Measurements from ENCODE around the gene RAD21L1.
"Not testable (repeated sequence)": the region's sequence is repeated elsewhere in the genome, so short reads cannot be mapped to it uniquely, and the experiment has no call there.

RAD21L1 gene

DNA sequence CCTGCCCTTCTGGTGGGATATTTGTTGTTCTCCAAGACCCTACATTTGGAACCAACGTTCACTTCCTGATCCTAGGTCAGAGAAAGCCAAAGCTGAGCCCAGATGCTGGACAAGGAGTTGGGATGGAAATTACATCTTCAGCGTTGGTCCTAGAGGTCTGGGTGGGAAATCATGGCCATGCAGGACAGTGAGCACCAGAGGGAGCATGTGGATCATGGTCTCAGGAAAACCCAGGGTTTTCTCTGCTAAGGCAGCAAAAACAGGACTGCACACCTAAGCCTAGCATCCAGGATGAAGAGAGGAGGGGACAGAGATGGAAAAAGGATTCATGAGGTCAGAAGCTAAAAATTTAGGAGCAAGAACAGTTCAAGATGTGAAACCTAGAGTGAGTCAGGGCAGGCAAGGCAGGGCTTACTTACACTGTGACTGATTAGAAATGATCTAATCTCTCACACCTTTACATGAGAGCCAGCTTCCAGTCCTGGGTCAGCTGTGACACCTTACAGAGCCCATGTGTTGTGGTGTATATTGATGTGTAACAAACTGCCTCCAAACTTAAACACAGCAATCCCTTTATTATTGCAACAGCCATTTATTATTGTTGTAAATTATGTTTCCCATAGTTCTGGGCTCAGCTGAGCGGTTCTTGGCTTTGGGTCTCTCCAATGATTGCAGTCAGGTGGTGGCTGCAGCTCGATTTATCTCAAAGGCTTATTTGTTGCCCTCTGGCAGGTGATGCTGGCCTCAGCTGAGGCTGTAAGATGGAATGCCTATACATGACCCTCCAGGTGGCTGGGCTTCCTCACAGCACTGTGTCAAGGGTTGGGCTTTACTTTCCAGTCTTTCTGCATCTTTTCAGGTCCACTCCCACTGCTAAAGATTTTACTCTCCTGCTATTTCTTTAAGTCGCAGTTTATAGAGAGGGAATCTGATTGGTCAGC is 16.1 kb upstream of the RAD21L1 start:
- H3K4me1 Mint-ChIP-seq = peaks cover 5% of the 10 kb centered on the region
- H3K9me3 Mint-ChIP-seq = no peaks in the 10 kb centered on the region
- H3K4me3 Mint-ChIP-seq = no peak overlapping the region
- no peaks in the 10 kb centered on the region for H3K36me3 Mint-ChIP-seq
- H3K27ac Mint-ChIP-seq = no peak overlapping the region
- ATAC-seq (peak; percentile 65), DNase-seq (ENCODE audit: low spot score in 2 of 2) (no peak)

DNA sequence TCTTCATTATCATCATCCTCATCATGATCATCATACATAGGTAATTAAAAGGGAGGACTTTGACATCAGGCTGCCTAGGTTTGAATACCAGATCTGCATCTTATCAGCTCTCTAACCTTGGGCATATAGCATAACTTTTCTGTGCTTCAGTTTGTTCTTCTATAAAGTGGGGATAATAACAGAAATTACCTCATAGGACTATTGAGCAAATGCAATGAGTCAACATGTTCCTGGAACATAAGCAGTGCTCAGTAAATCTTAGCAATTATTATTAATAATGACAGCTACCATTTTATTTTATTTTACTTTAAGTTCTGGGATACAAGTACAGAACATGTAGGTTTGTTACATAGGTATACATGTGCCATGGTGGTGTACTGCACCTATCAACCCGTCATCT is 15.3 kb upstream of the RAD21L1 start:
- no peaks in the 10 kb centered on the region for H3K36me3 Mint-ChIP-seq
- ATAC-seq (no peak), DNase-seq (ENCODE audit: low spot score in 2 of 2) (no peak)
- H3K27ac Mint-ChIP-seq = no peak overlapping the region
- no peak overlapping the region for H3K4me3 Mint-ChIP-seq
- H3K9me3 Mint-ChIP-seq = no peaks in the 10 kb centered on the region
- peaks cover 11% of the 10 kb centered on the region for H3K4me1 Mint-ChIP-seq

DNA sequence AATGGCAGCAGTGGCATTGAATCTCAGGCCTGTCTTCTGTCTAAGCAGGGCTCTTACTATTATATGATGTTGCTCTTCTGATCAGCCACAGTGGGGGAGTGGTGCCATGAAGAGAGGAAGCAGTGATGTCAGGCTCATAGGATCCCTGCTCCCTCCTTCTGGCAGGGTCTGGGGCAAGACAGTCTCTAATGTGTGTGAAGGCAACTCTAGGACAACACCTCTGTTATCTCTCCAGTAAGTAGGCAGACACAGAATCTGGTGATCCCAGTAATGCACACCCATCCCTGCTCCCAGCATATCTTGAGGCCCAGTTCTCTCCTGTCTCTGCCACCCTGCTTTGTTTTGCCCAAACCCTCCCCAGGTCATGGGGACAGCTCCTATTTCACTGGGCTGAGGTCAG is 13.8 kb upstream of the RAD21L1 start:
- ATAC-seq (no peak), DNase-seq (ENCODE audit: low spot score in 2 of 2) (no peak)

DNA sequence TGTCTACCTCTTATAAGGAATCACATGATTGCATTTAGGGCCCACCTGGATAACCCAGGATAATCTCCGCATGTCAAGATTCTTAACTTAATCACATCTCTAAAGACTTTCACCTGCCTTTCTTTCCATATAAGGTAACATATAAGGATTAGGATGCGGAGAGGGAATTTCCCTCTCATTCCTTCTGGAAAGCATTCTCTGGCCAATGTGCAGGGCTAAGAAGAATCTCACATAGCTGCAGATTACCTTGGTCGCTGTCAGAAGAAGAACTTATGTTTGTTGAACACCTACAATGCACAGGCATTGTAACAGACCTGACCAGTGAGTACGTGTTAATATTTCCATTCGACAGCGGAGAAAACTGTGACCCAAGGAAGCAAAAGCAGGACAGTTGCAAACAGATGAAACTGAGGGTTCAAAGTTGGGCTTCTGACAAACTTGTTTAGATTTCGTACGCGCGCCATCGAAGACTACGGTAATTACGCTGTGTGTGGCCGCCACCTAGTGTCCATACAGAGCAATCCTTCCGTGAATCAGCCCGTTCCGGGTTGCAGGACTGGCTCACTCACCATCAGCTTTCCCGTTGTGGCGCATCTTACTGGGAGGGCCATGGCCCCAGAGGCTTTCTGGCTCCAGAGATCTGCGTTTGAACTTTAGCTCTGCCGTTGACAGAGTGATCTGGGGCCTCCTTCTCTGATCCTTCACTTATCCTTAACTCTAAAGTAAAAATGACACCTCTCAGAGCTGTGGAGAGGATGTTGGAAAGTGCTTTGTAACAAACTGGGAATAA is 13.0 kb upstream of the RAD21L1 start:
- H3K36me3 Mint-ChIP-seq = no peaks in the 10 kb centered on the region
- H3K9me3 Mint-ChIP-seq = no peaks in the 10 kb centered on the region
- no peak overlapping the region for H3K4me3 Mint-ChIP-seq
- peak; percentile 86 for ATAC-seq
- peaks cover 14% of the 10 kb centered on the region for H3K4me1 Mint-ChIP-seq
- peak; percentile 35 to 78 for DNase-seq (ENCODE audit: low spot score in 2 of 2)
- no peak overlapping the region for H3K27ac Mint-ChIP-seq

More for the DNA sequence above, 13.8 kb upstream of the RAD21L1 start:
- Mint-ChIP-seq H3K27ac (no peak overlapping the region), H3K4me1 (peaks cover 14% of the 10 kb centered on the region), H3K36me3 (no peaks in the 10 kb centered on the region), H3K4me3 (no peak overlapping the region), H3K9me3 (no peaks in the 10 kb centered on the region)

DNA sequence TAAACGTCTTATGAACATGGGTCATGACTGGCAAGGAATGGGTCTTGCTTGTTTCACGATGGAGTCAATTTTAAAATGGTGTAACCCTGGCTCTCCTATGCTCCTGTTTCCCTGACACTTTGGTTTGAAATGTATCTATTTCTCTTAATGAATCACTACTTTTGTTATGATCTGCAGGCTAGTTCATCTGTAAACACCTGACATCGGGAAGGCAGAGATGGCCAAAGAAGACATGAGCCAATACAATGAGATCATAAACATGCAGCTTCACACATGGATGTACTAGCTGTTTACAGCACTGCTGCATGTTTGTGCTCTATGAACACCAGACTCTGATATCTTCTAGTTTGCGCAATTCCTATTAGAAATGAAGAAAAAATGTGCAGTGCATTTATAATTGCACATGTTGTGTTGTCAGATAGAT is 11.0 kb upstream of the RAD21L1 start:
- H3K36me3 Mint-ChIP-seq = no peaks in the 10 kb centered on the region
- peaks cover 14% of the 10 kb centered on the region for H3K4me1 Mint-ChIP-seq
- H3K9me3 Mint-ChIP-seq = no peaks in the 10 kb centered on the region
- DNase-seq (ENCODE audit: low spot score in 2 of 2) (no peak), ATAC-seq (peak; percentile 51)
- no peak overlapping the region for H3K4me3 Mint-ChIP-seq
- H3K27ac Mint-ChIP-seq = no peak overlapping the region

DNA sequence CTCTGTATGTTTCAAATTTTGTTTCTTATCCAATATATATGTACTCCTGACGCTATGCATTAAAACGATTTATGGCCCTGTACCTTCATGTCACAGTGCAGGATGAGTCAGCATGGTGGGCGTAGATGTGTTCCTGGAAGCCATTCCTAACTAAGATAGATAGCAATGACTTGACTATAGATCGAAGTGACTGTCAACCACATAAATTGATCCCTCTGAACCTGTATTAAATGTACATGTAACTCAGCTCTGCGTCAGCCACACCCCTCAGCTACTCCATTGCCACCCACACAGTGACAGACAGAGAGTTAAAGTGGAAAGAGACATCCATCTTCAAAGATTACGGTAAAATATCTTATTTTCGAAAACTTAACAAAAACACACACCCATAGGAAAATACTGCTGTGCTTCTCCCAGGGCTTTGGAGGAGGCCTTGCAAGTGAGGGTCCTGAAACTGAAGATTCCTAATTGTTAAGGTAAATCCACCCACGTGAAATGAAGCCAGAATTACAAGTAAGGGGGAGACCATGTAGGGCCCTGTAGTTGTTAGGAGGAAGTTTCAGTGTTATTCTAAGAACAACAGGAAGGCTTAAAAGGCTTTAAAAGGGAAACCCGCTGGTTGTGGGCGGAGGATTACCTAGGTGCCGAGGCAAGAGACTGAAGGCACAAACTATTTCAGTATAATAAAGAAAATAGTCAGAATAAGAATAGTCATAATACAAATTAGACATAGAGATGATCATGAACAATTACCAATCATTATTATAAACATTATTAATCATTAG is 10.3 kb upstream of the RAD21L1 start:
- H3K9me3 Mint-ChIP-seq = no peaks in the 10 kb centered on the region
- ATAC-seq (peak; percentile 82), DNase-seq (ENCODE audit: low spot score in 2 of 2) (no peak)
- H3K36me3 Mint-ChIP-seq = no peaks in the 10 kb centered on the region
- H3K27ac Mint-ChIP-seq = no peak overlapping the region
- peak overlapping the region; percentile 8 for H3K4me3 Mint-ChIP-seq
- H3K4me1 Mint-ChIP-seq = peaks cover 14% of the 10 kb centered on the region

DNA sequence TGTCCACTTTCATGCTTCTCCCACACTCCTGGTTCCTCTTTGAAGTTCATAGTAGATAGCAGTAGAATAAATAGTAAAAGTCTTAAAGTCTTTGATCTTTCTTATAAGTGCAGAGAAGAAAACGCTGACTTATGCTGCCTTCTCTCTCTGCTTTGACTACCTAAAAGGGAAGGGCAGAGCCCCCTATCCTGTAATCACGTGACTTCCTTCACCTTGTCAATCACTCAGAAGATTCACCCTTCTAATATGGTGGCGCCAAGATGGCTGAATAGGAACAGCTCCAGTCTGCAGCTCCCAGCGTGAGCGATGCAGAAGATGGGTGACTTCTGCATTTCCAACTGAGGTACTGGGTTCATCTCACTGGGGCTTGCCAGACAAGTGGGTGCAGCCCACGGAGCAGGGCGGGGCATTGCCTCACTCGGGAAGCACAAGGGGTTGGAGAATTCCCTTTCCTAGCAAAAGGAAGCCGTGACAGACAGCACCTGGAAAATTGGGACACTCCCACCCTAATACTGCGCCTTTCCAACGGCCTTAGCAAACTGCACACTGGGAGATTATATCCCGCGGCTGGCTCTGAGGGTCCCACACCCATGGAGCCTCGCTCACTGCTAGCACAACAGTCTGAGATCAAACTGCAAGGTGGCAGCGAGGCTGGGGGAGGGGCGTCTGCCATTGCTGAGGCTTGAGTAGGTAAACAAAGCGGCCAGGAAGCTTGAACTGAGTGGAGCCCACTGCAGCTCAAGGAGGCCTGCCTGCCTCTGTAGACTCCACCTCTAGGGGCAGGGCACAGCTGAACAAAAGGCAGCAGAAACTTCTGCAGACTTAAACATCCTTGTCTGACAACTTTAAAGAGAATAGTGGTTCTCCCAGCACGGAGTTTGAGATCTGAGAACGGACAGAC is 9.1 kb upstream of the RAD21L1 start:
- peaks cover 14% of the 10 kb centered on the region for H3K4me1 Mint-ChIP-seq
- not testable (repeated sequence) for ATAC-seq; H3K9me3 Mint-ChIP-seq; DNase-seq (ENCODE audit: low spot score in 2 of 2); H3K4me3 Mint-ChIP-seq; H3K27ac Mint-ChIP-seq; H3K36me3 Mint-ChIP-seq

DNA sequence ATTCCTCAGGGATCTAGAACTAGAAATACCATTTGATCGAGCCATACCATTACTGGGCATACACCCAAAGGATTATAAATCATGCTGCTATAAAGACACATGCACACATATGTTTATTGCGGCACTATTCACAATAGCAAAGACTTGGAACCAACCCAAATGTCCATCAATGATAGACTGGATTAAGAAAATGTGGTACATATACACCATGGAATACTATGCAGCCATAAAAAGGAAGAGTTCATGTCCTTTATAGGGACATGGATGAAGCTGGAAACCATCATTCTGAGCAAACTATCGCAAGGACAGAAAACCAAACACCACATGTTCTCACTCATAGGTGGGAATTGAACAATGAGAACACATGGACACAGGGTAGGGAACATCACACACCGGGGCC is 3.1 kb upstream of the RAD21L1 start:
- DNase-seq (ENCODE audit: low spot score in 2 of 2); H3K27ac Mint-ChIP-seq; ATAC-seq; H3K4me3 Mint-ChIP-seq; H3K36me3 Mint-ChIP-seq; H3K9me3 Mint-ChIP-seq: not testable (repeated sequence)
- H3K4me1 Mint-ChIP-seq = peaks cover 14% of the 10 kb centered on the region

DNA sequence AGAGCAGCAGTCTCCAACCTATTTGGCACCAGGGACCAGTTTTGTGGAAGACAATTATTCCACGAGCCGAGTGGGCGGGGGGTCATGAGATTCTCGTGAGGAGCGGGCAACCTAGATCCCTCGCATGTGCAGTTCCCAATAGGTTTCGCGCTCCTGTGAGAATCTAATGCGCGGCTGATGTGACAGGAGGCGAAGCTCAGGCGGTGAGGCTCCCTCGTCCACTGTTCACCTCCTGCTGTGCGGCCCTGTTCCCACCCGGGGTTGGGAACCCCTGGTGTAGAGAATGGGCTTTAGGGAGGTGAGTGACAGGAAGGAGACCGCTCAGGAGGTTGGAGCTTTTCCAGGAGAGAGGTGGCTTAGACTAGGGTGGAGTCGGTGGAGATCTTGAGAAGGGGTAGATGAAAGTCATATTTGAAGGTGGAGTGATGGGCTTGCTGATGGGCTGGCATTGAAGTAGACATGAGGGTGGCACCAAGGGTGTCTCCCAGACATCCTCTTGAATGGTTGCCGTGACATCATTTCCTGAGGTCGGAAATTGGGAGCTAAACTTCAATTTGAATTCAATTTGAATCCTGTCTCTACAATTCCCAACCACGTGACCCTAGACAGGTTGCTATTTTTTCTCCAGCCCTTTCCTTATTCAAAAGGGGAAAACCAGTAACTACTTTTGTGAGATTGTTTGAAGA is 1.5 kb upstream of the RAD21L1 start:
- H3K36me3 Mint-ChIP-seq = peaks cover 5% of the 10 kb centered on the region
- peaks cover 2% of the 10 kb centered on the region for H3K9me3 Mint-ChIP-seq
- ATAC-seq (no peak), DNase-seq (ENCODE audit: low spot score in 2 of 2) (no peak)
- H3K4me1 Mint-ChIP-seq = peaks cover 14% of the 10 kb centered on the region
- peak overlapping the region; percentile 26 for H3K4me3 Mint-ChIP-seq
- H3K27ac Mint-ChIP-seq = no peak overlapping the region

DNA sequence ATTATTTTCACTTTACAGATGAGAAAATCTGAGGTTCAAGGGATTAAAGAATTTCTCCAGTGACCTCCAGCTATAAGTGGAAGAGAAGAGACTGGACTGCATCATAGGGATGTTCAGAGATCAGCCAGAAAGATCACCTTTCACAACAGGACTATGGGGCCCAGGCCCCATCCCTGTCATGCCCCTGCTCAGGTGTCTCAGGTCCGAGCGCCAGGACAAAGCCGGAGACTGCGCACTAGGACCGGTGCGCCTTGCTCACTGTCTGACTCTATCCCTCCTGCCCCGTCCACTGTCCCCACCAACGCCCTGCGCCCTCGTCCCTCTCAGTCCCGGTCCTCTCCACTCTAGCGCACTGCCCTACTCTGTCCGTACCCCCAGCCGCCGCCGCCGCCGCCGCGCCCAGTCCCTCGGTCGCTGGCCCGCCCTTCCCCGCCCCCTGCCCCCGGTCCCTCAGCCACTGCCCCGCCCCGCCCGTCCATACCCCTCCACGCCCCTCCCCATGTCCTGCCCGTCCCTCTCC is 521 bp upstream of the RAD21L1 start:
- ATAC-seq (peak; percentile 66), DNase-seq (ENCODE audit: low spot score in 2 of 2) (no peak)
- Mint-ChIP-seq H3K4me3 (peak overlapping the region; percentile 66), H3K36me3 (peaks cover 5% of the 10 kb centered on the region), H3K27ac (no peak overlapping the region), H3K9me3 (peaks cover 2% of the 10 kb centered on the region), H3K4me1 (peaks cover 14% of the 10 kb centered on the region)

DNA sequence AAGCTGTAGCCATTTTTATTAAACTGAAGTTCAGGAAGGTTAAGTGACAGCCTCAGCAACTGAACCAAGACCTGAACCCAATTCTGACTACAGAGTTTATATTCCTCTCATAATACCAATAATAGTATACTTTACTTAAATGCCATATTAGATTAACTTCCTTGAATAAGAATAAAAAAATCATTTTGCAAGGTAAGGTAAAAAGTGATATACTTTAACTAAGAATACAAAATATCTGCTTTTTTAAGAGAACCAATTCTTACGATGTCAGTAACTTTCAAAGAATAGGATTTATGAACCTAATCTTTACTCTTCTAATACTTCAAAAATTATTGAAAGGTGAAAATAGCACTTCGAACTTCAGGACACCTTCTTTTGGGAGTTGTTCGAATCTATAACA is 3.7 kb downstream of the RAD21L1 start:
- H3K27ac Mint-ChIP-seq = no peak overlapping the region
- DNase-seq (ENCODE audit: low spot score in 2 of 2) (no peak), ATAC-seq (no peak)
- H3K9me3 Mint-ChIP-seq = no peaks in the 10 kb centered on the region
- H3K4me1 Mint-ChIP-seq = peaks cover 14% of the 10 kb centered on the region
- H3K36me3 Mint-ChIP-seq = peaks cover 5% of the 10 kb centered on the region
- no peak overlapping the region for H3K4me3 Mint-ChIP-seq

DNA sequence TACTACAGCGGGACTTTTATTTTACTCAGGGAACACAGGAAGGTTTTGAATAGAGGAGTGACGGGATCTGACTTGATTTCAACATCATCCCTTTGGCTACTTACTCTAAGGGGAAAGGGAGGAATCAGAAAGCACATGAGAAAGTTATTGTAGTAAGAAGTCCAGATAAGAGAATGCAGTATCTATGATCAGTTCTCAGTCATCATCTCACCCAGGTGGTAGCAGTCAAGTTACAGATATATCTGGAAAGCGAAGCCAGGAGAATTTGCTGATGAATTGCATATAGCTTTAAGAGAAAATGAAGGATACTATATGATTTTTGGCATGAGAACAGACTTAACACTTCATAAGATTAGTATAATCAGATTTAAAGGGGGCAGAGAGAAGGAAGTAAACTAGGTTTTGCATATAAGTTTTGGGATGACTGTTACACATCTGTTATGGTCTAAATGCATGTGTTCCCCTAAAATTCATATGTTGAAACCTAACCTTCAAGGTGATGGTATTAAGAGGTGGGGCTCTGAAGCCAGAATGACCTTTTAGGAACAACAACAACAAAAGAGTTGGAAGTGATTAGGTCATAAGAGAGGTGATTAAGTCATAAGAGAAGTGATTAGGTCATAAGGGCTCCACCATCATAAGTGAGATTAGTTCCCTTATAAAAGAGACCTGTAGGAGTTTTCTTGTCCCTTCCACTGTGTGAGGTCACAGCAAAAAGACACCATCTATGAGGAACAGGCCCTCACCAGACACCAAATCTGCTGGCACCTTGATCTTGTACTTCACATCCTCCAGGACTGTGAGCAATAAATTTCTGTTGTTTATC is 6.7 kb downstream of the RAD21L1 start:
- Mint-ChIP-seq H3K4me1 (no peaks in the 10 kb centered on the region), H3K36me3 (no peaks in the 10 kb centered on the region), H3K27ac (no peak overlapping the region), H3K4me3 (no peak overlapping the region), H3K9me3 (no peaks in the 10 kb centered on the region)
- ATAC-seq (no peak), DNase-seq (ENCODE audit: low spot score in 2 of 2) (no peak)

DNA sequence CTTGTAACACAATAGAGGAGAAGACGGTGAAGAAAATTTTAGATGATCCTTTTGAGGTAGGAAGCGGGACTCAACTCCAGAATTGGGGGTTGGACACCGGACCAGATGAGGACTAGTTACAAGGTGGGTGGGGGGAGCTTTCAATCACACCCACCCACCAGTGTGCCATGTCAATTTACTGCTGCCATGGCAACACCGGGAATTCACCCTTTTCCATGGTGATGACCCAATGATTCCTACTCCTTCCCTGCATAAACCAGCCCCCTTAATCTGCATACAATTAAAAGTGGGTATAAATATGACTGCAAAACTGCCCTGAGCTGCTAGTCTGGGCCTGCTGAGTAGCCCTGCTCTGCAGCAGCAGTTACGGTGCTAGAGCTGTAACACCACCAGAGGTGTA is 14.7 kb downstream of the RAD21L1 start:
- no peak overlapping the region for H3K4me3 Mint-ChIP-seq
- H3K36me3 Mint-ChIP-seq = no peaks in the 10 kb centered on the region
- H3K4me1 Mint-ChIP-seq = no peaks in the 10 kb centered on the region
- no peaks in the 10 kb centered on the region for H3K9me3 Mint-ChIP-seq
- no peak for DNase-seq (ENCODE audit: low spot score in 2 of 2)
- H3K27ac Mint-ChIP-seq = no peak overlapping the region
- no peak for ATAC-seq
